HG02642 (cell line): ENCODE data around the gene BRPF1.
A peak's percentile ranks its signal among the peaks of the same experiment; 100 is the strongest.

Experiments
- ATAC-seq: cut with Tn5 transposase; IDR thresholded peaks from one replicate; pipeline ENCODE4 v1.9.1; 2021; ENCODE audit warnings: mild to moderate bottlenecking; ENCODE audit not compliant: unreplicated experiment, poor library complexity

Gene BRPF1

GRCh38 chr3:9783954-9784353 is 52.4 kb downstream of the BRPF1 start:
- ATAC-seq = no peak

DNA sequence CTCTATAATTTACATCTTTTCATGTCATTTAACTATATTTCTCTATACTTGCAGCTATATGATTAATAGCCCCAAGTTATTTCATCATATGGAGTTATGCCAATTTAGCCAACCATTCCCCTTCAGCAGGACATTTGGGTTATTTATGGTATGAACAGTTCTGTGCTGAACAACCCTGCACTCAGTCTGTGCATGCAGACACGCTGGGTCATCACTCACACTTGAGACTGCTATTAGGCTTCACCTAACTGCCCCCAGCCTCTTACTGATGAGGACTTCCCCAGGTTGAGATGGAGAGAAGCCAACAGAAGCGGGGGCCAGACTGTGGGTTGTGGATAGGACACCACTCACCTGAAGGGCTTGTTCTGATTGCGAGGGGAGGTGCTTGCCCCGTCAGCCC is 53.4 kb downstream of the BRPF1 start:
- no peak for ATAC-seq

- no peak for ATAC-seq
These were observed 54.1 kb downstream of the BRPF1 start for GRCh38 chr3:9785602-9786001.

GRCh38 chr3:9786209-9786739 is 54.7 kb downstream of the BRPF1 start:
- no peak for ATAC-seq

- no peak for ATAC-seq
These were observed 55.5 kb downstream of the BRPF1 start for GRCh38 chr3:9786825-9787669.

DNA sequence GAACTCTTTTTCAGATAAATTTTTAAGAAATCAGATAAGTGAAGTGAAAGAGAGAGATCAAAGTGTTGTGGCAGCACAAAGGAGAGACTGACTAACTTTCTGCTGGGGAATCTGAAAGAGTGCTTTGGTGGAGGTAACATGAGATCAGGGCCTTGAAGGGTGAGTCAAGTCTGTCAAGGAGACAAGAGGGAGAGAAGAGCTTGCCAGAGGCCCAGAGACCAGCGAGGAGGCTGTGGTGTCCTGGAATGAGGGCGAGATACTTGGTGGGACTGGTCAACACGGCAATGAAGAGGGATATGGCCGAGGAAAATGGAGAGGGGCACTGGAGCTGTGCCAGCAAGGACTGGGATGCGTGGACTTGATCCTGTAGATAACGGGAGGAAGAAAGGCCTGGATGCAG is 56.2 kb downstream of the BRPF1 start:
- ATAC-seq = no peak

DNA sequence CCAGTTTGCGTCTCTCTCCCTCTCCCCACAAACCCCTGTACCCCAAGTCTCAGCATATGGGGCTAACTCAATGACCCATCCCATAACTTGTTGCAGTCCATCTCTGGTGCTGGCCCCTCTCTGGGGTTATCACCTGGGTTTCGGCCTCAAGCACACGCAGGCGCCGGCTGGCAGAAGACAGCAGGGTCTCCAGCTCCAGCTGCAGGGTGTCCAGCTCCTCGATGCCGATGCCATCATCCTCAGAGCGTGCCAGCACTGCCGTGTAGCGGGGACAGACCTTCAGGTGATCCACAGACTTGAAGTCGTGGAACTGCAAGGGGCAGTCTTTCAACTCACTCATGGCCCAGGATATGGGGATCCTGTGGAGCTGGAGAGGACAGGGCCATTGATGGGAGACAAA is 59.6 kb downstream of the BRPF1 start:
- ATAC-seq = no peak

DNA sequence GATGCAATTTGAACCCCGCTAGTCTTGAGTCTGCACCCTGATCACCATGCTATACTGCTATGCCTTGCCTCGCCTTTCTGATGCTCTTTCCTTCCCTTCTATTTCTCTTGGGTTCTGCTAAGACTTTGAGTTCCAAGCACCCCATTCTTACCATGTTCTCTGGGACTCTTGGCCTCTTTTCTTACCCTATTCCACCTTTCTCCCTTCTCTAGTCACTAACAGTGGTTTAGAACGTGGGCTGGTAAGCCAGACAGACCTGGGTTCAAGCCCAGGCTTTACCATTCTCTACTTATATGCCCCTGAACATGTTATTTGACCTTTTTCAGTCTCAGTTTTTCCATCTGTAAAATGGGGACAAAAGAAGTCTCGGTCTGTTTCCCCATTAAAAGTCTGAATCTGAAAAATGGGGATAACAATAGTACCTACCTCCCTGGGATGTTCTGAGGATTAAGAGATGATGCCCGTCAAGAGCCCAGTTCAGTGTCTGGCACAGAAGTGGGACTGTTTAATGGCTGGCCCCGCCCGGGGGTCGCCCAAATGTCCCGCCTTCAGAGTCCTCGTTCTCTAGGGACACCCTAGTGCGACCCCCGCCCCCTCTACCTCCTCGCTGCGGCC is 60.4 kb downstream of the BRPF1 start:
- no peak for ATAC-seq

DNA sequence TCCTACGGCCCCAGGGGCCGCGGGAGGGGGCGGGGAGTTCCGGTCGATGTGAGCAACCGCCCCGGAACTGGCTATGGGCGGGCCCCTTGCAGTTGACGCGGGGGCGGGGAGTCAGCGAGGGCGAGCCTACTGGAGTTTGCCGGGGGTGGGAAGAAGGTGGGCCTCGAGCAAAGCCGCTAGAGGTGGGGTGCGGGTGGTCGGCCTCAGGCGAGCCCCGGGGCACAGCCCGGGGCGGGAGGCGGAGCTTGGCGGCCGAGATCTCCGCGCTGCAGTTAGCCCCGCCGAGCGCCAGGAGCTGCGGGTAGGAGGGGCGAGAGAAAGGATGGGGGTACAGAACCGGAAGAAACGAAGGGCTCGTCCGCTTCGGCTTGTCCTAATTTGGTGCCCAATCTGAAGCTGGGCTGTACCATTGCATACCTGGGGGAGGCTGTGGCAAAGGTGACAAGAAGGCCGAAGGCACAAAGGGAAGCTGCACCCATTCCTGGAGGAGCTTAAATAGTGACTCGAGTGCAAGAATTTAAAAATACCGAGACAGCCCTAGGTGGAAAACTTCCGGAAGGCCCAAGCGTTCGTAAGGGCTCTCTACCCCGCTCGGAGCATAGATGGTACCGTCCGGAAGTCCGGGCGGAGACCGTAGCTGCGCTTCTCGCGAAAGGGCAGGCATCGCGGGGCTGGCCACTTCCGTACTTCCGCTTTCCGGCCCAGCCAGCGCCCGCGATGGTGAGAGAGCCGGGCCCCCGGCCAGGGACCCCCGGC is 61.0 kb downstream of the BRPF1 start, which contains the start of the genes ARPC4 and TADA3:
ARPC4 (plus strand) TSS at position 678 of the 756 bp plus-strand sequence; CDS start at position 718, 40 bp downstream.
TADA3 (minus strand) TSS at position 69 of the 756 bp plus-strand sequence. CDS start 1,007 bp downstream, outside the sequence.
- ATAC-seq = peak; percentile 85

DNA sequence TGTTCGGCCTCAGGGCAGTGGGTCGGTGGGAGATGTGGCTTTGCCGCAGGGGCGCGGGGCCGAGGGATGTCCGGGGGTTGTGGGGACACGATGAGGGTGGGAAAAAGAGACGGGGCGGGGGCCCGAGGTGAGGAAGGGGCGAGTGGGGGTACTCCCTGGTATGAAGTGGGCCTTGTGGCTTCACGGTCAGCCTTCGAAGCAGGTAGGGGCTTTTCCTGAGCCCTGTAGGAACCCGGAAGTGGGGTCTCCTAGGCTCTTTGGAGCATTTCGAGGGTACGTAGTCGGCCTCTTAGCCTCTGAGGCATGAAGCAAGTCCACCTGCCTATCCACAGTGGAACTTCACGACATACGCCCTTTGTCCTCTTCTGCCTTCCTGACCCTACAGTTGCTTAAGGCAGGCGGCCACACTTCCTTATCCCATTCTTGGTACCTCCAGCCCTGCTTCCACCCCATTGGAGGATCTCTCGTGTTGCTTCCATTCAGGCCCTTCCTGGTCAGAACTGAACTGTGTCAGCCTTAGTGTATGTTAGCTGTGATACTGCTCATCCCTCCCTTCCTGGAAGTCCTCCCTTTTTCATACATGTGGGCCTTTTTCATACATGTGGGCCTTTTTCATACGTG is 61.7 kb downstream of the BRPF1 start:
- no peak for ATAC-seq

GRCh38 chr3:9794400-9794799 is 62.9 kb downstream of the BRPF1 start:
- no peak for ATAC-seq

GRCh38 chr3:9795207-9795606 is 63.7 kb downstream of the BRPF1 start:
- ATAC-seq = peak; percentile 16

DNA sequence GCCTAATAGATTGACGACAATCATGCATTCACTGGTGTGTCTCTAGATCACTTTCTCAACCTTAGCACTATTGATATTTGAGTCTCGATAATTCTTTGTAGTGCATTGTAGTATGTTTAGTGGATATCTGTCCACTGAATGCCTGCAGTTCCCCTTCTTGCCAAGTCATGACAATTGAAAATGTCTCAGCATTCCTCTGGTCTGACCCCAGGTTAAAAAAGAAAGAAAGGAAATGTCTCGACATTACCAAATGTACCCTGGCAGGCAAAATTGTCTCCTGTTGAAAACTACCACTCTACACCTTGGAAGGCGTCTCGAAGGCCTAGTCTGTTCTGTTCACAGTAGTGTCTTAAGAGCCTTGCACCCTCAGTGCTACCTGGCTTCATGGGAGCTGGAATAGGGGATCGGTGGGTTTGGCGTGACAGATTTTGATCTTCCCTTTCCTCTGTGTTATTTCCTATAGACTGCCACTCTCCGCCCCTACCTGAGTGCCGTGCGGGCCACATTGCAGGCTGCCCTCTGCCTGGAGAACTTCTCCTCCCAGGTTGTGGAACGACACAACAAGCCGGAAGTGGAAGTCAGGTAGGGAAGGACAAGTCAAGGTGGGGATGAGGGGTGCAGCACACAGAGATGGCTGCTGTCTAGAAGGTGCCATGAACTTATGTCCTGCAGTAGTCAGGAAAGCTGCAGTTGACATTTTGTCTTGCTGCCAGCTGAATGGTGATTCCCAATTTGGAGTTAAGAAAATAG is 65.8 kb downstream of the BRPF1 start:
- ATAC-seq = no peak
